Measurements from ENCODE around the gene TP53I13. TPM values are rescaled to one million over a fixed set of nuclear protein-coding genes. Genes with fewer than 3 reads are reported as not detected.

TP53I13 gene
- polyA plus RNA-seq, 2 of the 4 experiments (the other 2 are of a cell fraction), result 27.5 to 57.8 TPM

DNA sequence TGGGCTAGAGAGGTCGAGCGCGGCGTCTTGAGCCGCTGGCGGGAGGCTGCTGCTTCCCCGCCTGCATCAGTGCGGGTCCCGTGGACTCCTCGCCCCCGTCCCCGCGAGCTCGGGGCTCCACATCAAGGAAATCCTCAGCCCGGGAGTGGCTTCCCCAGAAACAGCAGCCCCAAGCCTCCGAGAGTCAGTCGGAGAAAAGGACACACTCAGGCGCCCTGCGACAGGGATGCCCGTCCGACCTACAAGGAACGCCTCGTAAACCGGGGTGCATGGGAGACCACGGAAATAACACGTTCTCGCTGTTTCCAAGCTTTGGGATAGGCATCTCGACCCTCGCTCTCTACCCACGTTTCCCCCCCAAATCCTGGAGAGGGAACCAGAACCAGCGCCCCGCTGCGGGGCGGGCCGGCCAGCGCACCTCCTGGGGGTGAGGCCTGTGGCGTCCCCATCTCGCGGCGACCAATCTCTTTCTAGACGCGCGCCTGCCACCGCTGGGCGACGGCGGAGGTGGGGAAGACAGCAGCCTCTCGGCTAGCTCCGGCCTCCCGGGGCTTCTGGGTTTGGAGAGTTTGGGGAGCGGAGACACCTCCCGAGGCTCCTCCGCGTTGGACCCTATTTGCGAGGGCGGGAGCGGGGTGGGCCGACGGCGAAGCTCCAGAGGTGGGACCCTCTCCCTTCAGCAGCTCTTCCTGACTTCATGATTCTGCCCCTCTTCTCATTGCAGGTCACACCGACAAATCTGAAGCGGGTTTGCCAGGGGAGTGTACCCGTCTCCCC, 759 bp upstream of the TP53I13 start (continued):
- TF ChIP-seq RAD21 (conservative IDR thresholded peaks at IDR 0.05 in 1 of 2, IDR thresholded peaks at IDR 0.05 in 1 of 2) (peak in 1 of 2 experiments; percentile 35; a peak in 1 of 5 replicates), ZFP36 (IDR thresholded peaks at IDR 0.05; ENCODE audit: borderline replicate concordance, partially characterized antibody) (no peak), CBX2 (IDR thresholded peaks at IDR 0.05; ENCODE audit: borderline replicate concordance, low read depth) (no peak), NR3C1 (IDR thresholded peaks at IDR 0.05) (no peak), RFX5 (IDR thresholded peaks at IDR 0.05) (peak; percentile 38; the same call in 1 of the 2 replicates), EHMT2 (IDR thresholded peaks at IDR 0.05; ENCODE audit: low read depth) (no peak), CHD2 (IDR thresholded peaks at IDR 0.05; ENCODE audit: low read length, partially characterized antibody) (no peak), MYC (IDR thresholded peaks at IDR 0.05; ENCODE audit: borderline replicate concordance, low read length) (no peak), EHF (CRISPR knock-in tag; IDR thresholded peaks at IDR 0.05) (no peak), HOXB5 (CRISPR knock-in tag; IDR thresholded peaks at IDR 0.05) (no peak), ZNF302 (CRISPR knock-in tag; IDR thresholded peaks at IDR 0.05) (no peak), NFE2L2 (conservative IDR thresholded peaks at IDR 0.05; ENCODE audit: low read length) (no peak), CHD4 (IDR thresholded peaks at IDR 0.05; ENCODE audit: borderline replicate concordance) (no peak), POLR2A (IDR thresholded peaks at IDR 0.05; ENCODE audit: low read length) (0 out of 2 replicates have a peak, but pooled peaks have one; percentile 14), HEYL (CRISPR knock-in tag; IDR thresholded peaks at IDR 0.05) (no peak), POLR2AphosphoS2 (conservative IDR thresholded peaks at IDR 0.05; ENCODE audit: low read length) (no peak)
- TF ChIP-seq, protein P1, sequence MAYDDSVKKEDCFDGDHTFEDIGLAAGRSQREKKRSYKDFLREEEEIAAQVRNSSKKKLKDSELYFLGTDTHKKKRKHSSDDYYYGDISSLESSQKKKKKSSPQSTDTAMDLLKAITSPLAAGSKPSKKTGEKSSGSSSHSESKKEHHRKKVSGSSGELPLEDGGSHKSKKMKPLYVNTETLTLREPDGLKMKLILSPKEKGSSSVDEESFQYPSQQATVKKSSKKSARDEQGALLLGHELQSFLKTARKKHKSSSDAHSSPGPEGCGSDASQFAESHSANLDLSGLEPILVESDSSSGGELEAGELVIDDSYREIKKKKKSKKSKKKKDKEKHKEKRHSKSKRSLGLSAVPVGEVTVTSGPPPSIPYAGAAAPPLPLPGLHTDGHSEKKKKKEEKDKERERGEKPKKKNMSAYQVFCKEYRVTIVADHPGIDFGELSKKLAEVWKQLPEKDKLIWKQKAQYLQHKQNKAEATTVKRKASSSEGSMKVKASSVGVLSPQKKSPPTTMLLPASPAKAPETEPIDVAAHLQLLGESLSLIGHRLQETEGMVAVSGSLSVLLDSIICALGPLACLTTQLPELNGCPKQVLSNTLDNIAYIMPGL (CRISPR knock-in tag; IDR thresholded peaks at IDR 0.05; ENCODE audit: borderline replicate concordance), result 0 out of 2 replicates have a peak, but pooled peaks have one; percentile 20
- TF ChIP-seq, protein P2, sequence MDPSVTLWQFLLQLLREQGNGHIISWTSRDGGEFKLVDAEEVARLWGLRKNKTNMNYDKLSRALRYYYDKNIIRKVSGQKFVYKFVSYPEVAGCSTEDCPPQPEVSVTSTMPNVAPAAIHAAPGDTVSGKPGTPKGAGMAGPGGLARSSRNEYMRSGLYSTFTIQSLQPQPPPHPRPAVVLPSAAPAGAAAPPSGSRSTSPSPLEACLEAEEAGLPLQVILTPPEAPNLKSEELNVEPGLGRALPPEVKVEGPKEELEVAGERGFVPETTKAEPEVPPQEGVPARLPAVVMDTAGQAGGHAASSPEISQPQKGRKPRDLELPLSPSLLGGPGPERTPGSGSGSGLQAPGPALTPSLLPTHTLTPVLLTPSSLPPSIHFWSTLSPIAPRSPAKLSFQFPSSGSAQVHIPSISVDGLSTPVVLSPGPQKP (IDR thresholded peaks at IDR 0.05; ENCODE audit: low read depth, low read length), result no peak
- TF ChIP-seq, protein P3, sequence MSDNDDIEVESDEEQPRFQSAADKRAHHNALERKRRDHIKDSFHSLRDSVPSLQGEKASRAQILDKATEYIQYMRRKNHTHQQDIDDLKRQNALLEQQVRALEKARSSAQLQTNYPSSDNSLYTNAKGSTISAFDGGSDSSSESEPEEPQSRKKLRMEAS (IDR thresholded peaks at IDR 0.05), result peak; percentile 48
- TF ChIP-seq, protein P4, sequence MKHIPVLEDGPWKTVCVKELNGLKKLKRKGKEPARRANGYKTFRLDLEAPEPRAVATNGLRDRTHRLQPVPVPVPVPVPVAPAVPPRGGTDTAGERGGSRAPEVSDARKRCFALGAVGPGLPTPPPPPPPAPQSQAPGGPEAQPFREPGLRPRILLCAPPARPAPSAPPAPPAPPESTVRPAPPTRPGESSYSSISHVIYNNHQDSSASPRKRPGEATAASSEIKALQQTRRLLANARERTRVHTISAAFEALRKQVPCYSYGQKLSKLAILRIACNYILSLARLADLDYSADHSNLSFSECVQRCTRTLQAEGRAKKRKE (CRISPR knock-in tag; IDR thresholded peaks at IDR 0.05; ENCODE audit: low read depth), result no peak
- TF ChIP-seq, protein P5, sequence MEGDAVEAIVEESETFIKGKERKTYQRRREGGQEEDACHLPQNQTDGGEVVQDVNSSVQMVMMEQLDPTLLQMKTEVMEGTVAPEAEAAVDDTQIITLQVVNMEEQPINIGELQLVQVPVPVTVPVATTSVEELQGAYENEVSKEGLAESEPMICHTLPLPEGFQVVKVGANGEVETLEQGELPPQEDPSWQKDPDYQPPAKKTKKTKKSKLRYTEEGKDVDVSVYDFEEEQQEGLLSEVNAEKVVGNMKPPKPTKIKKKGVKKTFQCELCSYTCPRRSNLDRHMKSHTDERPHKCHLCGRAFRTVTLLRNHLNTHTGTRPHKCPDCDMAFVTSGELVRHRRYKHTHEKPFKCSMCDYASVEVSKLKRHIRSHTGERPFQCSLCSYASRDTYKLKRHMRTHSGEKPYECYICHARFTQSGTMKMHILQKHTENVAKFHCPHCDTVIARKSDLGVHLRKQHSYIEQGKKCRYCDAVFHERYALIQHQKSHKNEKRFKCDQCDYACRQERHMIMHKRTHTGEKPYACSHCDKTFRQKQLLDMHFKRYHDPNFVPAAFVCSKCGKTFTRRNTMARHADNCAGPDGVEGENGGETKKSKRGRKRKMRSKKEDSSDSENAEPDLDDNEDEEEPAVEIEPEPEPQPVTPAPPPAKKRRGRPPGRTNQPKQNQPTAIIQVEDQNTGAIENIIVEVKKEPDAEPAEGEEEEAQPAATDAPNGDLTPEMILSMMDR (IDR thresholded peaks at IDR 0.05), result peak; percentile 53

Data from A549 (cell line).